Cardiac septum (tissue), 1 donor: ENCODE data around the gene CHPF. TPM values are rescaled to one million over a fixed set of nuclear protein-coding genes. Genes with fewer than 3 reads are reported as not detected.

Source experiments
- DNase-seq: peaks from one replicate; pipeline ENCODE4 v3.0.0-alpha.2; 2020; ENCODE audit warnings: low spot score
- intact Hi-C: fragments of 100-400 bp; cut with DNase I; formaldehyde crosslinking; loops from one replicate; pipeline ENCODE4 v1.14.0; 2022
- microRNA-seq: library from miRNA; unstranded; fragments of <30 nt; microRNA quantifications from one replicate; pipeline ENCODE4 v1.2.0, GENCODE V29; 2020
- total RNA-seq: library from RNA; stranded (reverse); fragmentation: NEBNext Ultra II Directional; extraction: Animal tissue kit (Norgen Biotek cat#: 25700); gene quantifications from one replicate; pipeline ENCODE4 v1.2.1, GENCODE V29; 2021
- donor health status: DM: no; HTN: no; CAD: no.

Gene CHPF
- total RNA-seq, 1 donor from 2014 or later, result 120 TPM

DNA sequence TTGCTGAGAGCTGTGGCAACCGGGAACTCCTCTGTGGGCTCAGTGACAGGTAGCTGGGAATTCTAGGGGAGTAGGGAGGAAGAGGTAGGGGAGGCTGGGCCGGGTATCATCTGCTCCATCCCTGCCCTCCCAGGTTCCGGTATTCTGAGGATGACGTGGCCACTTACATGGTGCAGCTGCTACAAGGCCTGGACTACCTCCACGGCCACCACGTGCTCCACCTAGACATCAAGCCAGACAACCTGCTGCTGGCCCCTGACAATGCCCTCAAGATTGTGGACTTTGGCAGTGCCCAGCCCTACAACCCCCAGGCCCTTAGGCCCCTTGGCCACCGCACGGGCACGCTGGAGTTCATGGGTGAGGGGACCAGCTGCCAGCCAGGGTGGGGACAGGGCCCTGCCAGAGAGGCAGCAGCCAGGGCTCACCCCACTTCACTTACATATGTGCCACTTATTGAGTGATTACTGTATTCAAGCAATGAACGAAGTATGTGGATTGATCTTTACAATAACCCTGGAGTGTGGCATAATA is 52.9 kb downstream of the CHPF start:
- DNase-seq, result no peak
- intact Hi-C loops, result no loop called here

DNA sequence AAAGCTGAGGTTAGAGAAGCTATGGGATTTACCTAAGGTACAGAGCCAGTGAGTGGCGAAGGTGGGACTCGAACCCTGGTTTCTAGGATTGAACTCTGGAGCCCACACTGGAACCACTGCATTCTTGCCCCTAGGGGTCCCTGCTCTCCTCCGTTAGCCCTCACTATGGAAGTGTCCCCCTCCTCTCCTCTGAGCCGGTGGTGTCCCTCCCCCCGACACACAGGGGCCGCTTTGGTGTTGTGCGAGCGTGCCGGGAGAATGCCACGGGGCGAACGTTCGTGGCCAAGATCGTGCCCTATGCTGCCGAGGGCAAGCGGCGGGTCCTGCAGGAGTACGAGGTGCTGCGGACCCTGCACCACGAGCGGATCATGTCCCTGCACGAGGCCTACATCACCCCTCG is 53.4 kb downstream of the CHPF start:
- intact Hi-C loops, result no loop called here

DNA sequence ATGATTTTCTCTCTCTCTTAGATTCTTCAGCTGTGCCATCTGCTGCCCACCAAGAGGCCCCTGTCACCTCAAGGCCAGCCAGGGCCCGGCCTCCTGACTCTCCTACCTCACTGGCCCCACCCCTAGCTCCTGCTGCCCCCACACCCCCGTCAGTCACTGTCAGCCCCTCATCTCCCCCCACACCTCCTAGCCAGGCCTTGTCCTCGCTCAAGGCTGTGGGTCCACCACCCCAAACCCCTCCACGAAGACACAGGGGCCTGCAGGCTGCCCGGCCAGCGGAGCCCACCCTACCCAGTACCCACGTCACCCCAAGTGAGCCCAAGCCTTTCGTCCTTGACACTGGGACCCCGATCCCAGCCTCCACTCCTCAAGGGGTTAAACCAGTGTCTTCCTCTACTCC is 54.3 kb downstream of the CHPF start:
- intact Hi-C loops, result no loop called here
- no peak for DNase-seq

More for the DNA sequence above, 53.4 kb downstream of the CHPF start:
- DNase-seq, result no peak

Small RNA genes lying within 50 kb of the gene (microRNA-seq; reads per million reads assigned to microRNA genes)
- 3.1 reads per million for gene MIR3132

Other genes starting within 250 kb of the CHPF start
- gene PTPRN, start 234.4 kb downstream of the CHPF start, total RNA-seq, result 0.97 TPM
- gene RESP18, start 211.1 kb downstream of the CHPF start, total RNA-seq, result not detected
- 47.2 TPM for gene DNPEP, start 155.9 kb downstream of the CHPF start, total RNA-seq
- 21,230 TPM for gene DES, start 125.4 kb downstream of the CHPF start, total RNA-seq
- gene SPEG, start 109.0 kb downstream of the CHPF start, total RNA-seq, result 199 TPM
- 22.6 TPM for gene GMPPA, start 44.9 kb downstream of the CHPF start, total RNA-seq
- 0.32 TPM for gene ASIC4, start 29.3 kb downstream of the CHPF start, total RNA-seq
- 1.8 TPM for gene TMEM198, start 219 bp upstream of the CHPF start, total RNA-seq
- gene OBSL1, start 27.7 kb upstream of the CHPF start, total RNA-seq, result 199 TPM
- gene INHA, start 28.5 kb upstream of the CHPF start, total RNA-seq, result 0.59 TPM
- gene STK11IP, start 54.0 kb upstream of the CHPF start, total RNA-seq, result 20.2 TPM
- 396 TPM for gene SLC4A3, start 83.8 kb upstream of the CHPF start, total RNA-seq